HG02840 (cell line): Measurements from ENCODE around the gene GRIN3A.
"Not testable (repeated sequence)": the region's sequence is repeated elsewhere in the genome, so short reads cannot be mapped to it uniquely, and the experiment has no call there.

ENCODE experiments used
- ATAC-seq: cut with Tn5 transposase; IDR thresholded peaks from one replicate; pipeline ENCODE4 v1.9.1; 2021; ENCODE audit warnings: mild to moderate bottlenecking, moderate library complexity, moderate number of reproducible peaks; ENCODE audit not compliant: unreplicated experiment, low FRiP score

GRIN3A gene

DNA sequence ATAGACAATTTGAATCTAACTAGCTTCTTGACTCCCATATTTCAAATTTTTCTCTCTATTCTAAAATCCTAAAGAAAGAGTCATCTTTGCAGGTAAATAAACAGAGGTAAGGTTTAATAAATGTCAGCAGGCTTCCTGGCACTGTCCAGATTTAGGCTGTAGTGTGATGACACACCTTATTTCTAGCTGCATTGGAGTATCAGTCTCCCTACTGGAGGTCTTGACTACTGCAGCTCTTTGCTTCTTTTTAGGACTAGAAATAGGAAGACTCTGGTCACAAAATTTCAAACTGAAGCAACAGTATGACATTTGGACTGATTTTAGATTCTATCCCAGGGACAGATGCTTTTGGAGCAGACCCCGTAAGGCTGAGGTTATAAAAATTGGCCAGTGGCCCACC lies 103.0 kb downstream of the GRIN3A start:
- no peak for ATAC-seq

DNA sequence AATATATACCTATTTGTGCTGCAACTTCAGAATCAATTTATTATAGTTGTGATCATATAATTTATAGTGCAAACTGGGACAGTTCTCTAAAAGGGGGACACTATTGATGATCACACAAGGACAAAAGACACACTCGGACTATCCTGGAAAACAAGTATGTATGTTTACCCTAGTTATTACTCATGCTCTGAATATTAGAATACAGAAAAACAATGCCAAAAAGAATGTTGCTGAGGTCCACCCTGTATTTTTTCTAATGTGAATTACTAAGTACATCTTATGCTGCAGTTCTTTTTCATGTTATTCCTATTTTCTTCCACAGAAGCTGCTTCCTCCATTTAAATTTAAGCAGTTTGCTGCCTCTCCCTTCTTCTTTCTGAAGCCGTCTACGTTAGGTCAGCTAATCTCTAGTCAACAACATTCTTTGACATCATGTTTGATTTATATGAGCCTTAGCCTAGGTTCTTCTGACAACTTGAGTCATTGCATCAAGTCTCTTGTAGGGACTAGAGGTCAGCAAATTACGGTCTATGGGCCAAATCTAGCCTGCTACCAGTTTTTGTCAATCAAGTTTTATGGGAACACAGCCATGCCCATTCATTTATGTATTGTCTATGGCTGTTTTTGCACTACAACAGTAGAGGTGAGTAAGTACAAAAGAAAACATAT lies 103.6 kb downstream of the GRIN3A start:
- no peak for ATAC-seq

DNA sequence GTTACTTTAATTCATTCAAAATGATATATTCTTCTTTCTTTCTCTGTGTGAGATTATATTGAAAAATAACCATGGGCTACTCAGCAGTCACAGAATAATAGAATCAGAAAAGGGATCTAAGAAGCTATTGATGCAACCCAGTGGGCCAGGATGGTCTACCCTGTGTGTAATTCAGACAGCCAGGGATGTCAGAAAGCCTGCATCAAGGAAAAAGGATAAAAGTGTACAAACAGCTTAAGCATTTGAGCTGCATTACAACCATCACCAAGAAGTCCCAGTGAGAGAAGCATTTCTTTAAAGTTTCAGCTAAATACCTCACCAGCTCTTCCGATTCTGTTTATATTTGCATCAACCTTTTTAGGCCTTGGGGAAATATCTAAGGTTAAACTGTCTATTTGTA lies 105.8 kb downstream of the GRIN3A start:
- no peak for ATAC-seq

DNA sequence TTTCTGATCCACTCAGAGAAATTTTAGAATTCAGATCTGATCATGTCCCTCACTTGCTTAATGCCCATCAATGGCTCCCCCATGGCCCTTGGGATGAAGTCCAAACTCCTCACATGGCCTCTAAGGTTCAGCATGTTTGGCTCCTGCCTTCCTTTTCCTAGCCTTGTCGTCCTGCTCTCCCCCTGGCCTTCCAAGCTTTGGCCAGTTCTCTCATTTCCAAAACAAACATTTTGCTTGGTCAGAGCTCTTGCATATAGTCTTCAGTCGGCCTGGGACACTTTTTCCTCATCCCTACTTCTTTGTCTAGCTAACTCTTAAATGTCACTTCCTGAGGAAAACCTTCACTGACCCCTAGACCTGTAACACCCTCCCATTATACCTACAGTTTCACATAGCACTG lies 106.6 kb downstream of the GRIN3A start:
- no peak for ATAC-seq

DNA sequence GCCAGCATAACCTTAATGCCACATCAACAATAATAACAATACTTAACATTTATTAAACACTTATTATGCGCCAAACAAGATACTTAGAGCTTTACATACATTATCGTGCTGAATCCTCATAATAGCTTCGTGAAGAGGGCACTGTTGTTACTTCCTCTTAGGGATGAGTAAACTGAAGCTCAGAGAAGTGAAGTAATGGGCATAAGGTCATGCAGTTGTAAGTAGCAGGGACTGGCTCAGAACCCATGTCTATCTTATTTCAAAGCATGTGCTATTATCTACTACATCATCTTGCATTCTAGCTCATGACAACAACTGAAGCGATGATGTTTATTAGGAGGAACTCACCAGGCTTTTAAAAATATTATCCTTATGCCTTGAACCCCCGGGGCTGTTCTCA lies 108.8 kb downstream of the GRIN3A start:
- ATAC-seq, result no peak

DNA sequence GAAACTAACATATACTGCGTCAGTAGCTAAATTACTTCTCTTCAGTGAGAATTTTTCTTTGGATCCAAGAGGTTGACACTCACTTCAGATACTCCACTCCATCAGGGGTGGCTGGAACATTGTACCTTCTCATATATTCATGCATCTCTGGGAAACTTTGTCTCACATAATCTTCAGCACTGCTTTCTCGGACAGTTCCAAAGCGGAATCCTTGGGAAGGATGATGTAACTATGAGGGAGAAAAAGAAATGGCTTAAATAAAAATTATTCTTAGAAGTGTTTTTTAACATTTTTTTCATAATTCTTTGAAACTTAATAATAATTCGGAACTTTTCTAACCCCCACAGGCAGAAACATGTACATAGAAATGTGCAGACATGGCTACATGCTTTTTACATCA lies 110.3 kb downstream of the GRIN3A start:
- ATAC-seq, result no peak

DNA sequence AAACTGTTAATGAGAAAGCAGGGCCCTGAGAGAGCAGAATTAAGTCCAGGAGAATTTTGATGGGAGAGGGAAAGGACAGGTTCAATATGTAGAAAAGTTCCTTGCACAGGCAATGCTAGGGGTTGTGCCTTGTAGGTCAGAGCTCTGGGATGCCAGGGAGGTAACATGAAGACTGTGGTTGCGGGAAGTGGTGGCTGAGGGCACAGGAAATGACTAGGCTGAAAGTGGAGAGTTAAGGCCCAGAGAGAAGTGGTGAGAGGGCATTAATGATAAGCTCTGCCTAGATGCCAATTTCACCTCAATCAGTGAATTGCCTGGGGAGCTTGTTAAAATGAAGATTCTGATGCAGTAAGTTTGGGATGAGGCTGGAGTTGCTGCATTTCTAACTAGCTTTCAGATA lies 112.2 kb downstream of the GRIN3A start:
- ATAC-seq, result no peak

DNA sequence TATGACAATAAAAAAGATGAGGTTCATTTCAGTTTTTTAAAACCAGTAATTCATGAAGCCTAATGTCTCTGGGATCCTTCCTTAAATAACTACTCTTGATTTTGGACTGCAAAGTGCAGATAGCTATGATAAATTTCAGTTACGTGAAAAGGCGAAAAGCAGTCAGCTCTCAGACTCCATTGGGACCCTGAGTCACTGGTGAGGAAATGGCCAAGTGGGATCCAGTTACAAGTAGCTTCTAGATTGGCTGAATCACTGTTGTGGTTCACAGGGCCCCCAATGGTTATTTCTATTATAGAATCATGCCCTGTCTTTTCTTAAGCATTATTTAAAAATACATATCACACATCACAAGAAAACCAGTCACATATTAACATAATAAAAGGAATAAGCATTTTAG lies 112.6 kb downstream of the GRIN3A start:
- no peak for ATAC-seq

DNA sequence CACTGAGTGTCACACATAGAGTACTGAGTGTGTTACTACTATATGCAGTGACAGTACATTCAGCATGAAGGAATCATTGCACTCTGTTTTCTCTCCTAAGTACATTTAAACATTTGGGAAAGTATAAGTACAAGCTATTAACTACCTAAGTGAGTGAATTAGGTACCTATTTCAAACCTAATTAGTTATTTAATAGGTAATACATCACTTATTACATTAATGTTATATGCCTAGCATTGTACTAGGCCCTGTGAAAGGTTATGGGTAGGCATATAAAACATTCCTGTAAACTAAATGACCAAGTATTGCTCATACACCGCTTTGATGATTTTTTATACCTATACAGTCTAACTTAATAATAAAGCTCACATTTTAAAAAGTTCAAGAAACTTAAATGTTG lies 118.0 kb downstream of the GRIN3A start:
- ATAC-seq, result no peak

DNA sequence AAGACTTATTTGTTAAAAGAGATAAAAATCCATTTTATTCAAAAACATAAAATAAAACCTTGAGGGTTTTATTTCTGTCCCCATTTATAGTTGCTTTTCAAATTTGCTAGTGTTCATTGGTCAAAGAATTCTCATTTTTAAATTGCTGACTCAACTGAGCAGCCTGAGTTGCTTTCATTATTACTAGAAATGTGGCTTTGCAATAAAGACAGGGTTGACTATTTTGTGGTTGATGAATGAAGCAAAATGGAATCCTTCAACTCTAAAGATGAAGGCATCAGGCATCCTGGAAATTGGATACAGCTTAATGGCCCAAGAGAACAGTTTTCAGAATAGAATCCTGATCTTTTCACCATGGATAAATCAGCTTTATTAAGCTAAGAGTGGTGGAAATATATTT lies 119.7 kb downstream of the GRIN3A start:
- ATAC-seq, result peak; percentile 76

DNA sequence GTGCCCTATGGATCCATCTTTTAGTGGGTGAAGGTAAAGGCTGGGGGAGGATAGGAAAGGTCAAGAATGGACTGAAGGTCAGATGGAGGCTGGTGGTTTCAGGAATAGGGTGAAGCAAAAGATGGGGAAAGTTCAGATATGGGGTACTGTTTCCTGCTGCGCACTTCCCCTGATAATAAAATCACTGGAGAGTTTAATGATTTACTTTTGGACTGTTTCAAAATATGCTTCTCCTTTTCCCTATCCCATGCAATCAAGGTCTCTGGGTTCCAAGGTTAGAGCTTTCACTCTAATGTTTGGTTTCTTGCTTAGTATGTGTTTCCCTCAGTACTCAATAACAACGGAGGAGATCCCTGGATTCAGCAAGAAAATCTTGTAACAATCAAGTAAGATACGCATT lies 132.9 kb downstream of the GRIN3A start:
- ATAC-seq, result no peak

DNA sequence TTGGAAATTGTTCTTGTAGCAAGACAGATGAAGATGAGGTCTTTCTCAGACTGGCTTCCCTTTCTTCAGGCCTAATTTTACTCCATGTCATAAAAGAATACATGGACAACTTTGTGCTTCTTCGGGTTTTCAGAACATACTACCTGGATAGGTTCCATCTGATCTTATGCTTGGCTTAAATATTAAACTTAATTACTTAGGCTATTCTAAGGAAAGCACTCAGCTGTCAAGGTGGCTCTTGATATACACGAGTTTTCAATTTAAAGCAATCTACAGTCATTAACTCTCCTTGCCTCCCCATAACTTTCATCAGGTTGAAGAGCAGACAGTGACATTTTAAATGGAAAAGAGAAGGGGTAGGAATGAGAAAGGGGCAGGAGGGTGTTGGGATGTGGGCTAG lies 134.2 kb downstream of the GRIN3A start:
- ATAC-seq, result no peak

DNA sequence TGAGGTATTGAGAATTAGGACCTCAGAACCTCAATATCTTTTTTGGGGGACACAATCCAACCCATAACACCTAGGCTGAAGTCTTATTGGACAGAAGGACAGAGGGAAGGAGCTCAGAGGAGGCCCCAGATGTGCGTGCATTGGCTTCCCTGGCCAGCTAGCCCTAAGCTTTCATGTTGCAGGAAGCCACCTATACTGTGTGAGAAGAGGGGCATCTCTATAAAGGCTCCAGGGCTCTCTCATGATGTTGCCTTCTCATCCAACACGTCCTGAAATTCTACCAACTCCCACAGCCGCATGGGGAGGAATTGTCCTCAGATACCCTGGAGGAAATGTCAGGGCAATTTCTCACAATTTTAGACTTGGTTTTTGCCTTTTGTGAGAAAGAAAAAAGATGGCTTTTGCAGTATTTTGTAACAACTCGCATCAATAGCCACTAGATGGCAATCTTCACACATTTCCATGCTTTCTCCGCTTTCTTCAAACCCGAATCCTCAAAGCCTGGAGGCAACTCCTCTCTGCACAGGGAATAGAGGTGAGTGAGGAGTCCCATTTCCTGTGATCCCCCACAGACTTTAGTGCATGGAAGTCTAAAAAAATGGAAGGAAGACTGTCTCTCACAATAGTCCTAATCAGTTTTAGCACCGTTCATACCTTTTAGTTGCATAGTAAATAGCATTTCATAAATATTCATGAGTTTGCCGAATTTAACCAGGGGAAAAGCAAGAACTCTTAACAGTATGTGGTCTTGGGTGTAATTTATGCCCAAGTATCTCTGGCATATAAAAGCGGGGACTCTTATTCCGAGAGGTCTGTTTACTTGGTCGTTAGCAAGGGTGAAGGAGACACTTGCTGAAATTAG lies 136.3 kb downstream of the GRIN3A start:
- ATAC-seq, result no peak

DNA sequence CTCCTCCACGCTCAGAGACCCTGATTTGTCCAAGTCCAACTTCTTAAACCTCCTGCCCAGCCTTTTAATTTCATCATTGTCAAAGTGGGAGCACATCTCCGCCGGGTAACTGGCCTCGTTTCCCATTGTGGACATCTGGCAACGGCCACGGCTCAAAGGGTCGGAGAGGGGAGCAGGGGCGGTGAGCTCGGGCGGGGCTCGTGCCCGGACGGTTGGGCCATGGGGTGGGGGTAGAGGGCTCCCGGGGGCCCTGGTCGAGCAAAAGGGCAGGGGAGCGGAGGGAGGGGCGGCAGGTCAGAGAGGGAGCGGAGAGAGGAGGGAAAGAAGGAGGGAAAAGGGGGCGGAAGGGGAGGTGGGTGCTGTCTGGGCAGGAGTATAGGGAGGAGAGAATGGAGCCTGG lies 143.7 kb downstream of the GRIN3A start, which contains the start of gene PPP3R2:
PPP3R2 (minus strand) TSS at position 174 of the 400 bp plus-strand sequence; CDS start at position 126, 48 bp downstream.
- ATAC-seq, result no peak

DNA sequence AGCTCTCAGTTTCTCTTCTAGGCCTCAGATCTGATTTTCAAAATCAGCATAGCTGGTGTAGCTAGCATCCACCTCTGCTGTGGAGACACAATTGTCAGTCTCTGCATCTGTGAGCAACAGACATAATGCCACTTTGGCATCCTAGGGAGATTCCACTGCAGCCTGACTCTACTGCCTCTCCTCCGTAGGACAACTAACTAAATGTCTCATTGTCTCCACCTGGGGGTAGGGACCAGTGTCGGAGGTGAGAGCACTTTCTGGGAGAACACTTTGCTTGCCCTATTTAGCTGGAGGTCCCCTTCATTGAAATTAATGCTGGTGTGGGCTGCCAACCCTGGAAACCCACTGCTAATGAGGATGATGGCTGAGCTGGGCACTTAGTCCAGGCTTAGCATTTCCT lies 145.1 kb downstream of the GRIN3A start:
- ATAC-seq, result no peak

DNA sequence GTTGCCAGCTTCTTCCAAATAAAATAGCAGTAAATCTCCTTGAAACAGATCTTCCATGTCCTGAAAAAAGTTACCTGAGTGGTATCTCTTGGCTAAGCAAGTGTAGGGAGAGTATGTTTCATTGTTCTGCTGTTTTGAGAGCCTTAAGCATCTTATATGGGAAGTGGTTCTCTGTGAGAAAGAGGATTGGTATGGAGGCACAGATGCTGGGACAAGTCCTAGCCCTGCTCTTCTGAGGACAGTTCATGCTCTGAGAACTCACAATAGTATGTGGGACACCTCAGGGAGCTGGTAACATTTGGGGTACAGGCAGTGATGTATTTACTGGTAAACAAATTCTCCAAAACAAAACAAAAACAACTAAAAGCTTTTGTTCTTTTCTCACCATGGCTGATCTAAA lies 145.7 kb downstream of the GRIN3A start:
- no peak for ATAC-seq

DNA sequence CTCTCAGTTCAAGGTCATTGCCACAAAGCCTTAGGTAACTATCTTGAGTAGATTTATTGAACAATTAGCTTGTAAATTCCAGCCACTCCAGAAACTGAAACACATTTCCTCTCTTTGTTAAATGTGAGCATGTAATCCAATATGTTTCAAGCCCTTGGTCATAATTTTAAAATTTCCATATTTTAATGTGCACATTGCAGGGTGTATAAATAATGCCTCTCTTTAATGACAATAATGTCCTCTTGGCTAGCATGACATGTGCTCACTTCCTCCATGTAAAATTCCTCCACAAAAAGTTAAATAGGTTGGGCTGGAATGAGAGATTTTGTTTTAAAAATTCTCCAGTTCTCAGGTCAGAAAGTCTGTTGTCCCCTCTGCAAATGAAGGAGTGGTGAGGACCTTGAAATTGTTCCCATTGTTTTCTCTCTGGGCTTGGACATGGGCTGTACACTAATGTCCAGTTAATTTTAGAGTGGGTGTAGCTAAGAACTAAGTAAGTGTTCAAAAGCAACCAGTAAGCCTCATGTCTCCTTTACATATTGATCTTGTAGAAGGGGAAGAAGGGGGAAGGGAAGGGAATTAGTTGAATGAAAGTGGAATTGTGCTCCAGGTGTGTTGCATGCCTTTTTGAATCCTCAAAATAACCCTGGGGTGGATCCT lies 146.5 kb downstream of the GRIN3A start:
- no peak for ATAC-seq

DNA sequence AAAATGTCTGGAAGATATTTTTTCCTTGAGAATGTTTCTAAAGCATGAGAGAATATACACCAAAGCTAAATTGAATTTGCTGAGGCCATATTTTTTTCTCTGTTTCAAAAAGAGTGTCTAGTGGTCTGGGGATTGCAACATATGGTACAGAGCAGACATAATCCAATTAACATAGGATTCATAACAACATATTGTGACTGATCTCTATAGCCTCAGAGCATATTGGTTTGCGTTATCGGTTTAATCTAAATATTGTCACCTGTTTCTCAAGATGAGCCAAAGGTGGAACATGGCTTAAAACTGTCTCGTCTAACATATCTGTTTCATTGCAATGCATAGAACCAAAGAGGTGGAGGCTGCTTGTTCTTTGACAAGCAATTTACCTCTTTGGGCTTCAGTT lies 147.5 kb downstream of the GRIN3A start:
- no peak for ATAC-seq

DNA sequence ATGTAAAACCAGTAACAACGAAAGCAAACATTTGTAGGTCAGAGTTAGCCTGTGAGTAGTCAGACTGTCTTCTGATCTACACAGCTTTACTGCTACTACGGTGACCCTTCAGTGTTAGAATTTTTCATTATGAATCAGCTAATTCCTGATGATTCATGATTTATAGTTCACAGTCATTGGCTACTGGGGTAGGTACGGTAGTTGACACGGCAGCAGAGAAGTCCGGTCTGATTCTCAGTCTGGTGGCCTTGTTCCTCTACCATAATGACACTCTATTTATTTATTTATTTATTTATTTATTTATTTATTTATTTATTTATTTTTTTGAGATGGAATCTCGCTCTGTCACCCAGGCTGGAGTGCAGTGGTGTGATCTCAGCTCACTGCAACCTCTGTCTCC lies 148.4 kb downstream of the GRIN3A start:
- ATAC-seq, result not testable (repeated sequence)

DNA sequence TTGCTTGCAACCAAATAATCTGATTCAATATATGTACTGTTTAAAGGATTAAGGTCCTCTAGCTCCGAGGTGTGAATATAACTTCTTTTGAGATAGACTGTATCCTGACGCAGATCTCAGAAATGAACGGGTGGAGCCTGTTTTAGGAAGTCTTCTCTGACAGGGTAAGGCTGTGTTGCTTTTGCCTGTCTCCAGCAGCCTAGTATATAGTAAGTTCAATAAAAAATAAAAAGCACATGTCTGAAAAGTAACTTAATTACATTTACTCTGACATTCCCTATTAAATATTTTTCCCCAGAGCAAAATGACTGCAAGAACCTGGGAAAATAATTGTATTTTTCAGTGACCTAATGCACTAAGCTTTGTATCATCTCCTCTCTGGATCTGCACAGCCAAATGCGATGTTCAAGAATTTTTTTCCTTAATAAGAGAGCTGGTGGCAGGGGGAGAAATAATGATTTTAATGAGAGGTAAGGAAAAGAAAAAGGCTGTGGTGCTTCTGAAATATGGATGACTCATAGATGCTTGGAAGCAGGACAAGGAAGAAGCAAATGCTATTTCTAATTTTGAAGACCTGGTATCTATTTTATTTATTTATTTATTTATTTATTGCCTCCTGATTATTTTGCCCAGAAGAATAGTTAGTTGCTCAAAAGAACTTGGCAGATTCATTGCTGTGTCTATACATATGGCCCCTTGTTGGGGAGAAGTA lies 151.0 kb downstream of the GRIN3A start:
- ATAC-seq, result no peak

DNA sequence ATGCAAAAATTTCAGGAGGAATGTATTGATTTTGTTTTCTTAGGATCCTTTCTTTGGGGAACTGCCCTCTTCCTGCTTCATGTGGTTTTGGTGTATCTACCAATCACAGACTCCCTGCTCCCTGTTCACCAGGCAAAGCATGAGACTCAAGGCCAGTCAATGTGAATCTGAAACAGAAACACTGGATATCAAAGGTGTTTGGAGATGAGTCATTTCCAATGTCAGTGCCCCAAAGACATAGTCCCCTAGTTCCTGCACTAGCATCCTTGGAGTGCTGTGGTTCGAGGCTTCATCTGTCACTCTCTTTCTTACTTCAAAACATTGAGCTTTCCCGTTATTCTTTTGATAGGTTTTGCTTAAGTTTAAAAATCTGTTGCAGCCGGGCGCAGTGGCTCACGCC lies 151.8 kb downstream of the GRIN3A start:
- peak; percentile 63 for ATAC-seq
